Measurements from ENCODE around the gene RPS3A.

DNA sequence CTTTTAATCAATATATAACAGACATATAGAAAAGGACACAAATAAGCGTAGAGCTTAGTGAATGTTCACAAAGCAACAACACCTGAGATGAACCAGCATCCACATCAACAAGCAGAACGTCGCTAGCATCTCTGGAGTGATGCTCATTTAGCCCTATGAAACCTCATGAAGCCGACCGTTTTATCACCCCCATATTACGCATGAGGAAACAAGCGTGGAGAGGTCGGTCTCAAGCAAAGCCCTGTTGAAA is 524 bp upstream of the RPS3A start:
- TF ChIP-seq KLF6 (CRISPR knock-in tag; IDR thresholded peaks at IDR 0.05; ENCODE audit: borderline replicate concordance) = no peak
- TF ChIP-seq, protein P1, sequence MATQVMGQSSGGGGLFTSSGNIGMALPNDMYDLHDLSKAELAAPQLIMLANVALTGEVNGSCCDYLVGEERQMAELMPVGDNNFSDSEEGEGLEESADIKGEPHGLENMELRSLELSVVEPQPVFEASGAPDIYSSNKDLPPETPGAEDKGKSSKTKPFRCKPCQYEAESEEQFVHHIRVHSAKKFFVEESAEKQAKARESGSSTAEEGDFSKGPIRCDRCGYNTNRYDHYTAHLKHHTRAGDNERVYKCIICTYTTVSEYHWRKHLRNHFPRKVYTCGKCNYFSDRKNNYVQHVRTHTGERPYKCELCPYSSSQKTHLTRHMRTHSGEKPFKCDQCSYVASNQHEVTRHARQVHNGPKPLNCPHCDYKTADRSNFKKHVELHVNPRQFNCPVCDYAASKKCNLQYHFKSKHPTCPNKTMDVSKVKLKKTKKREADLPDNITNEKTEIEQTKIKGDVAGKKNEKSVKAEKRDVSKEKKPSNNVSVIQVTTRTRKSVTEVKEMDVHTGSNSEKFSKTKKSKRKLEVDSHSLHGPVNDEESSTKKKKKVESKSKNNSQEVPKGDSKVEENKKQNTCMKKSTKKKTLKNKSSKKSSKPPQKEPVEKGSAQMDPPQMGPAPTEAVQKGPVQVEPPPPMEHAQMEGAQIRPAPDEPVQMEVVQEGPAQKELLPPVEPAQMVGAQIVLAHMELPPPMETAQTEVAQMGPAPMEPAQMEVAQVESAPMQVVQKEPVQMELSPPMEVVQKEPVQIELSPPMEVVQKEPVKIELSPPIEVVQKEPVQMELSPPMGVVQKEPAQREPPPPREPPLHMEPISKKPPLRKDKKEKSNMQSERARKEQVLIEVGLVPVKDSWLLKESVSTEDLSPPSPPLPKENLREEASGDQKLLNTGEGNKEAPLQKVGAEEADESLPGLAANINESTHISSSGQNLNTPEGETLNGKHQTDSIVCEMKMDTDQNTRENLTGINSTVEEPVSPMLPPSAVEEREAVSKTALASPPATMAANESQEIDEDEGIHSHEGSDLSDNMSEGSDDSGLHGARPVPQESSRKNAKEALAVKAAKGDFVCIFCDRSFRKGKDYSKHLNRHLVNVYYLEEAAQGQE (IDR thresholded peaks at IDR 0.05; ENCODE audit: borderline replicate concordance) = no peak
- TF ChIP-seq, protein P1 (CRISPR knock-in tag; IDR thresholded peaks at IDR 0.05; ENCODE audit: low read depth) = no peak
- TF ChIP-seq CTBP1 (IDR thresholded peaks at IDR 0.05; ENCODE audit: borderline replicate concordance) = no peak
- TF ChIP-seq ZNF75A (CRISPR knock-in tag; IDR thresholded peaks at IDR 0.05) = no peak
- no peak for TF ChIP-seq MAFK (IDR thresholded peaks at IDR 0.05; ENCODE audit: low read length)
- TF ChIP-seq ASH1L (IDR thresholded peaks at IDR 0.05; ENCODE audit: borderline replicate concordance, low read depth, partially characterized antibody) = no peak
- no peak for TF ChIP-seq MEF2A (IDR thresholded peaks at IDR 0.05; ENCODE audit: control insufficient read depth, low read depth, low read length)
- no peak for TF ChIP-seq CEBPB (tag; IDR thresholded peaks at IDR 0.05)
- TF ChIP-seq, protein P2, sequence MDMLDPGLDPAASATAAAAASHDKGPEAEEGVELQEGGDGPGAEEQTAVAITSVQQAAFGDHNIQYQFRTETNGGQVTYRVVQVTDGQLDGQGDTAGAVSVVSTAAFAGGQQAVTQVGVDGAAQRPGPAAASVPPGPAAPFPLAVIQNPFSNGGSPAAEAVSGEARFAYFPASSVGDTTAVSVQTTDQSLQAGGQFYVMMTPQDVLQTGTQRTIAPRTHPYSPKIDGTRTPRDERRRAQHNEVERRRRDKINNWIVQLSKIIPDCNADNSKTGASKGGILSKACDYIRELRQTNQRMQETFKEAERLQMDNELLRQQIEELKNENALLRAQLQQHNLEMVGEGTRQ (CRISPR knock-in tag; IDR thresholded peaks at IDR 0.05) = no peak
- no peak for TF ChIP-seq NR2C2 (CRISPR knock-in tag; IDR thresholded peaks at IDR 0.05)
- TF ChIP-seq NR2C2 (tag; IDR thresholded peaks at IDR 0.05) = no peak
- no peak for TF ChIP-seq LEF1 (IDR thresholded peaks at IDR 0.05)
- no peak for TF ChIP-seq NFYB (IDR thresholded peaks at IDR 0.05; ENCODE audit: extremely low read depth, insufficient read length)
- no peak for TF ChIP-seq STAT5B (CRISPR knock-in tag; IDR thresholded peaks at IDR 0.05)
- no peak for TF ChIP-seq LARP7 (IDR thresholded peaks at IDR 0.05)
